Activated CD8-positive, alpha-beta memory T cell treated with anti-CD3 and anti-CD28 coated beads, Interleukin-2, amount 10 ng/mL, durations not matched to agents 7 days and 5 days (primary cell): ENCODE data around the gene ABLIM2. TPM values are rescaled to one million over a fixed set of nuclear protein-coding genes. Genes with fewer than 3 reads are reported as not detected.
A peak's percentile ranks its signal among the peaks of the same experiment; 100 is the strongest.

Source experiments
- ATAC-seq: fragments of 150-1000 bp; cut with Tn5 transposase; one replicate; pipeline ENCODE4 v1.10.0; 2021; ENCODE audit warnings: moderate library complexity
- CTCF ChIA-PET: fragments of 350-600 bp; sonication (Branson Sonifier 250); formaldehyde crosslinking; loops from one replicate; lab custom pipeline; 2021; ENCODE audit warnings: antibody characterized with exemption; lab: Charles Lee
- DNase-seq: peaks from one replicate; pipeline ENCODE4 v3.0.0-alpha.2; 2020
- H3K27ac Mint-ChIP-seq: one replicate; pipeline ENCODE4 v1.8.0; 2021; ENCODE audit warnings: mild to moderate bottlenecking, mixed read lengths
- H3K27me3 Mint-ChIP-seq: one replicate; pipeline ENCODE4 v1.8.0; 2021; ENCODE audit warnings: mixed read lengths
- H3K36me3 Mint-ChIP-seq: one replicate; pipeline ENCODE4 v1.8.0; 2021; ENCODE audit warnings: mild to moderate bottlenecking, mixed read lengths
- H3K4me1 Mint-ChIP-seq: one replicate; pipeline ENCODE4 v1.8.0; 2021; ENCODE audit warnings: mixed read lengths
- H3K4me3 Mint-ChIP-seq: one replicate; pipeline ENCODE4 v1.8.0; 2021; ENCODE audit warnings: mild to moderate bottlenecking, moderate library complexity, mixed read lengths
- H3K9me3 Mint-ChIP-seq: one replicate; pipeline ENCODE4 v1.8.0; 2022; ENCODE audit warnings: low read depth, mixed read lengths
- total RNA-seq, 2 experiments: library from RNA; stranded (reverse); gene quantifications; one replicate each; pipeline ENCODE4 v1.2.3, GENCODE V29; 2021

ABLIM2 gene
- total RNA-seq, 2 experiments from 2014 or later = 0.19 TPM; not detected in 1

DNA sequence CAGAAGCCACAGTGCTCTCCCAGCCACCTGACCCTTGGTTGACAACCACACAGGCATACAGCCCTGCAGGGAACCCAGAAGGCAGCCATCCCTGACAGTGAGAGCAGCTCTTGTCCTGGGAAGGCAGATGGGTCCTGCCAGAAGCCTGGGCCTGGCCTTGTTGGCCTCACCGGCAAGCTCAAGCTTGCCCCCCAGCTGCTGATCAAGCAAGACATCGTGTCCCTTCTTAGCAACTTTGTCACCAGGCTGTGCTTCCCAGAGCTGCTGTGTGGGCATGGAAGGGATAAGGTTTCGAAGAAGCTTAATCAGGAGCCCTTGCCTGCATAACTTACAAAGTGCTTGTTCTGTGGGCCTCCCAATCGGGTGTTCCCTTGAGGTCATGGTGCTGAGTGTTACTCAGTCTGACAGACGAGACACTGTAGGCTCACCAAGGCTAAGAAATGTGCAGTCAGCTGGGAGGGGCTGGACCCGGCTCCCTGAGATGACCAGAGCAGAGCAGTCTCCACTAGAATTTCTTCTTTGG is 6.8 kb upstream of the ABLIM2 start:
- peaks cover 2% of the 10 kb centered on the region for H3K4me1 Mint-ChIP-seq
- H3K36me3 Mint-ChIP-seq = no peaks in the 10 kb centered on the region
- DNase-seq (no peak), ATAC-seq (no peak)
- peaks cover 2% of the 10 kb centered on the region for H3K27me3 Mint-ChIP-seq
- H3K9me3 Mint-ChIP-seq = peaks cover 3% of the 10 kb centered on the region
- no peak overlapping the region for H3K27ac Mint-ChIP-seq
- H3K4me3 Mint-ChIP-seq = no peak overlapping the region
- CTCF ChIA-PET = no interaction called here

DNA sequence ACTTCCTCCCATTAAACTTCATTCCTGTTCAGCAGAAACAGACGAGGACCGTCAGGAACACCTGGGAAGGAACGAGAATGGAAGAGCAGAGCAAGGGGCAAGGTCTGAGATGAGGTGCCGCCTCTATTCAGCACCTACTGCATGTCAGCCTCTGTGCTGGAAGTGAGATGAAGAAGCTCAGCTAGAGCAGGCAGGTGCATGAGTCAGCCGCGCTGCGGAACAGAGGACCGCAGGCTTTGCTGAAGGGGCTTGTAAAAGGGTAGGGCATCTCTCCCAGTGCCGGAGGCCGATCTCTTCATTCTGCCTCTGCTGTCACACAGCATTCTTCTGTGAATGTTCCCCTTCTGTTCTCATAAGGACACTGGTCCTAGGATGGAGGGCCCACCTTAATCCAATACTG is 6.1 kb upstream of the ABLIM2 start:
- no peaks in the 10 kb centered on the region for H3K36me3 Mint-ChIP-seq
- peaks cover 4% of the 10 kb centered on the region for H3K4me1 Mint-ChIP-seq
- no peak overlapping the region for H3K27ac Mint-ChIP-seq
- ATAC-seq = no peak
- DNase-seq = no peak
- peaks cover 5% of the 10 kb centered on the region for H3K27me3 Mint-ChIP-seq
- H3K9me3 Mint-ChIP-seq = peaks cover 3% of the 10 kb centered on the region
- no peak overlapping the region for H3K4me3 Mint-ChIP-seq
- CTCF ChIA-PET = no interaction called here

DNA sequence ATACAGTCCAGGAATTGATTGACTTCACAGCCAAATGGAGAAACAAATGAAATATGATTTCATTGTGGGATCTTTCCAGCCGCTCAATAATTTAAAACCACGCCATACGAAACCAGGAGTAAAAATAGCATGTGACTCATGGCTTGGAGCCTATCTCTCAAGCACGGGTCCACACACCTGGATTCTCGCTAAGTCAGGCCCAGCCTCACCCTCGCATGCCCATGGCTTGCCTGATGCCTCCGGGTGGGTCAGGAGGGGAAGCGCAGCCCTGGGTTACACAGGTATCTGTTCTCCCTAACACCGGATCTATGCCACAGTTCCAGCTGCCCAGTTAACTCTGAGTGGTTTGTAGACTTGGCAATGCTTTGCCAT is 5.6 kb upstream of the ABLIM2 start:
- Mint-ChIP-seq H3K9me3 (peaks cover 3% of the 10 kb centered on the region), H3K4me1 (peaks cover 7% of the 10 kb centered on the region), H3K4me3 (no peak overlapping the region), H3K27ac (no peak overlapping the region), H3K27me3 (peaks cover 6% of the 10 kb centered on the region), H3K36me3 (no peaks in the 10 kb centered on the region)
- DNase-seq (no peak), ATAC-seq (no peak)
- CTCF ChIA-PET = interaction anchor here (1.6 kb wide), 1 partner anchor 13 kb away, joined by 3 read pairs; no protein-coding TSS in a partner anchor

DNA sequence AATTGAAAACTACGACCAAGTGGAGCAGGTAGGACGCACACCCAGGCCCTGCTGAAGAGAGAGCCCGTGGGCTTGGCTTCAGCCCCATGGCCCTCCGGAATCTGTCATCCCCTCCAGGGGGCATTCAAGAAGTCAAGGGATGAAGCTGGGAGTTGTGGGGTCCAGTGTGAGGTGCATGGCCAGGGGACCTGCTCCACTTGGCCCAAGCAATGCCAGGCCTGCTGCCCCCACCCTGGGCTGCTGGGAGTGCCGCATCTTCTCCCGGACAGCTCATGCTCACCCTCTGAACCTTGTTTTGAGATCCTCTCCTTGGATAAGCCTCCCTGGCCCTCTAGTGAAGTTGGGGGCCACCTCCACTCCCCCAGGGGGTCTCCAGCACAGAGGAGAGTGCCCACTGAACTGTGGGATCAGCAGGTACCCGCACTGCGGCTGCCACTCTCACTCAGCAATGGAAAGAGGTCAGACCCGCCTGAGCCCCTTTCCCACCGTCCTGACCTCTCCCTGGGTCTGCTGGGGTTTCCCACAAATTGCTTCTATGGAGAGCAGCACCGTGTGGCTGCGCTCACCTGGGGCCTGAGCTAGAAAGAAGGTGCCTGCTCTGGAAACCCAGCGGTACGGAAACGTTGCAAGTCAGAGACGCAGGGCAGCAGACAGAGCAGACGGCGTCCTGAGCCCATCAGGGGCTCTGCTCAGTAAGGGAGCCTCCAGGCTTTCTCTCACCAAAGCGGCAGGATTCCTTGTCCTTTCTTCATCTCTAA is 5.0 kb upstream of the ABLIM2 start:
- peaks cover 11% of the 10 kb centered on the region for H3K4me1 Mint-ChIP-seq
- no peak overlapping the region for H3K4me3 Mint-ChIP-seq
- DNase-seq (no peak), ATAC-seq (no peak)
- peaks cover 3% of the 10 kb centered on the region for H3K9me3 Mint-ChIP-seq
- H3K36me3 Mint-ChIP-seq = no peaks in the 10 kb centered on the region
- H3K27me3 Mint-ChIP-seq = peaks cover 9% of the 10 kb centered on the region
- H3K27ac Mint-ChIP-seq = no peak overlapping the region
- CTCF ChIA-PET = interaction anchor here (1.6 kb wide), 1 partner anchor 13 kb away, joined by 3 read pairs; no protein-coding TSS in a partner anchor

DNA sequence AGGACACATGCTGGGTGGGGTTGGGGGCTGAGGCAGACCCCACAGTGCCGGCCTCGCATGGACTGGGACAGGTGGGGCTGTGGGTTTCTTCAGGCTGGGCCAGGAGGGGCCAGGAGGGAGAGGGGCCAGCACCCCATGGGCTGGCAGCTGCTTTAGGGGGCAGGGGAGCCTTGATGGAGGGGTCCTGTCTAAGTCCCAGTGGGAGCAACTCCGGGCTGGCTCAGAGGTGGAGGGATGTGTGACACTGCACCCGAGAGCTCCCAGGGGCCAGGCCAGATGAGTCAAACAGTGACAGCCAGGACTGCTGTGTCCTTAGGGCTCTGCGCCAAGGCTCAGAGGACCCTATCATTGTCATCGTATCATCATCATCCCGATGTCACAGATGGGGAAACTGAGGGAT is 4.4 kb upstream of the ABLIM2 start:
- Mint-ChIP-seq H3K9me3 (no peaks in the 10 kb centered on the region), H3K27me3 (peaks cover 9% of the 10 kb centered on the region), H3K4me3 (no peak overlapping the region), H3K36me3 (no peaks in the 10 kb centered on the region), H3K27ac (no peak overlapping the region), H3K4me1 (peaks cover 11% of the 10 kb centered on the region)
- ATAC-seq = no peak
- CTCF ChIA-PET = interaction anchor here (1.6 kb wide), 1 partner anchor 14 kb away, joined by 3 read pairs; no protein-coding TSS in a partner anchor
- no peak for DNase-seq

DNA sequence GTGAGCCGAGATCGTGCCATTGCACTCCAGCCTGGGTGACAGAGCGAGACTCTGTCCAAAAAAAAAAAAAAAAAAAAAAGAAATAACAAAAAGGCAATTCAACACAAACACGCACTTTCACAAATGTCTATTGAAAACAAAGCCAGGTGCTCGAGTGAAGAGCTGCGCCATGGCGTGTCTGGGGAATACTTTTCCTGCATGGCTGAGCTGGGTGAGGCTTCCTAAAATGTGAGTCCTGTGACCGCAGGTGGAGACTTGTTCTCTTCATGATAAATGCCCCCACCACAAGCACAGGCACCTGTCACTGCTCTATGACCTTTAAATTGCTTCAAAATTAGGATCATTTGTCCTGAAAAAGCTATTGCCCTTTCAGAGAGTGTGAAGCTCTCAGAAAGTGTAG is 4.0 kb upstream of the ABLIM2 start:
- peaks cover 11% of the 10 kb centered on the region for H3K27me3 Mint-ChIP-seq
- no peaks in the 10 kb centered on the region for H3K9me3 Mint-ChIP-seq
- H3K4me3 Mint-ChIP-seq = no peak overlapping the region
- CTCF ChIA-PET = interaction anchor here (1.6 kb wide), 1 partner anchor 14 kb away, joined by 3 read pairs; no protein-coding TSS in a partner anchor
- DNase-seq (no peak), ATAC-seq (no peak)
- peaks cover 11% of the 10 kb centered on the region for H3K4me1 Mint-ChIP-seq
- no peak overlapping the region for H3K27ac Mint-ChIP-seq
- H3K36me3 Mint-ChIP-seq = no peaks in the 10 kb centered on the region

DNA sequence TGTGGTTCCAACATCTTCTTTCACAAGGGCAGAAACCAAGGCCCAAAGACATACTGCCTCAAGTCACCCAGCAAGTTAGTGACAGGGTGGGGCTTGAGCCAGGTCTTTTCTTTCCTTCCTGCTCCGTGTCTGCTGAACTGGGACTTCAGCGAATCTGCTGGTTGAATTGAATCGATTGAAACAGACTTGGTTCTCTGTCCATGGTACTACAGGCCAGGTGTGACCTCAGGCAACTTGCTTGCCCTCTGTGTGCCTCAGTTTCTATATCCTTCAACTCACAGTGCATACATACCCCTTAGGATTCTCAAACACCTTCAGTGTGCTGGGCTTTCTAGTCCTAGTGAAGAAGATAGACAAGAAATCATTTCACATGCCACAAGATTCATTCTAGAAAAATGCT is 2.0 kb upstream of the ABLIM2 start:
- Mint-ChIP-seq H3K27me3 (peaks cover 18% of the 10 kb centered on the region), H3K27ac (no peak overlapping the region), H3K9me3 (no peaks in the 10 kb centered on the region), H3K36me3 (no peaks in the 10 kb centered on the region), H3K4me3 (no peak overlapping the region), H3K4me1 (peaks cover 11% of the 10 kb centered on the region)
- CTCF ChIA-PET = no interaction called here
- DNase-seq = no peak
- no peak for ATAC-seq

DNA sequence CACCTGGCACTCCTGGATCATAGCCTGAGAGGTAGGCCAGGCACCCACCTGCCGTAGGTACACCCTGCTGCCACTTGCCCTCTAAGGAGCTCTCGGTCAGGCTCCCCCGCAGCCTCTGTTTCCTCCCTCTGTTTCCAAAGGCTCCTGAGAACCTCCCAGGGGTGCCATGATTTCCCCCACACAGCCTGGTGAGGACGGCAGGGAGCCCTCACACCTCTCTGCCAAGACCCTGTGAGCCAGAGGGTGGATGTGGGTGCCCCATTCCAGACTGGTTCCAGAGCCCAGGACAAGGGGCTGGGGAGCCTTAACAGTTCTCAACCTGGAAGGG is 1.6 kb upstream of the ABLIM2 start:
- Mint-ChIP-seq H3K36me3 (no peaks in the 10 kb centered on the region), H3K4me1 (peaks cover 11% of the 10 kb centered on the region), H3K4me3 (no peak overlapping the region), H3K9me3 (no peaks in the 10 kb centered on the region), H3K27ac (no peak overlapping the region), H3K27me3 (peaks cover 18% of the 10 kb centered on the region)
- CTCF ChIA-PET = interaction anchor here (1.5 kb wide), 1 partner anchor 356 kb away, joined by 4 read pairs; no protein-coding TSS in a partner anchor
- ATAC-seq (no peak), DNase-seq (no peak)

DNA sequence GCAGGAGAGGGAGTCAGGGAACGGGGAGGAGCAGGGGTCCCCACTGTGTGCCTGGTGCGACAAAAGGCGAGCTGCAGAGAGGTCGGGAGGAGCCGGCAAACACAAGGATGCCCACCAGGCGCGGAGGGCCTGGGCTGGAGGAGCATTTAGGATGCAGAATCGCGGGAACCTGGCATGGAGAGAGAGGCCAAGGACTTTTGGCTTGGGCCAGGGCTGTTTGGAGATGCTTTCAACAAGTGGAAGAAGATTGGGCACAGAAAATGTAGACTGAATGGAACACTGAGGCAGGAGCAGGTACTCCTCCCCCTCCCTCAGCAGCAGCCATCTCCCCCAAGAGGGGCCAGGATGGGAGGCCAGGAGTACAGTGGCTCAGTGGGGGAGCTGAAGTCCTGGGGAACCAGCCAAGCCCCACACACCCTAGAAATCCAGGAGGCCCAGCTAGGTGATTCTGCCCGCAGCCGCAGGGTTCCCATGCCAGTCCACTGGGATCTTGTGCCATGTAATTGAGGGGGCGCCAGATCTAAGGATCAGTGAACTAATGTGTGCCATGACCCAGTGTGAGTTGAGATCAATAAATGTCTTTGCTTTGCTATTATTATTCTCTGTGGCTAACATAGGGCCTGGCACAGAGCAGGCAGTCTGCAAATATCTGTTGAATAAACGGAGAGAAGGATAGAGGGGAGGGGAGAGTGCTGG is 1.1 kb upstream of the ABLIM2 start:
- H3K4me1 Mint-ChIP-seq = peaks cover 11% of the 10 kb centered on the region
- DNase-seq = no peak

DNA sequence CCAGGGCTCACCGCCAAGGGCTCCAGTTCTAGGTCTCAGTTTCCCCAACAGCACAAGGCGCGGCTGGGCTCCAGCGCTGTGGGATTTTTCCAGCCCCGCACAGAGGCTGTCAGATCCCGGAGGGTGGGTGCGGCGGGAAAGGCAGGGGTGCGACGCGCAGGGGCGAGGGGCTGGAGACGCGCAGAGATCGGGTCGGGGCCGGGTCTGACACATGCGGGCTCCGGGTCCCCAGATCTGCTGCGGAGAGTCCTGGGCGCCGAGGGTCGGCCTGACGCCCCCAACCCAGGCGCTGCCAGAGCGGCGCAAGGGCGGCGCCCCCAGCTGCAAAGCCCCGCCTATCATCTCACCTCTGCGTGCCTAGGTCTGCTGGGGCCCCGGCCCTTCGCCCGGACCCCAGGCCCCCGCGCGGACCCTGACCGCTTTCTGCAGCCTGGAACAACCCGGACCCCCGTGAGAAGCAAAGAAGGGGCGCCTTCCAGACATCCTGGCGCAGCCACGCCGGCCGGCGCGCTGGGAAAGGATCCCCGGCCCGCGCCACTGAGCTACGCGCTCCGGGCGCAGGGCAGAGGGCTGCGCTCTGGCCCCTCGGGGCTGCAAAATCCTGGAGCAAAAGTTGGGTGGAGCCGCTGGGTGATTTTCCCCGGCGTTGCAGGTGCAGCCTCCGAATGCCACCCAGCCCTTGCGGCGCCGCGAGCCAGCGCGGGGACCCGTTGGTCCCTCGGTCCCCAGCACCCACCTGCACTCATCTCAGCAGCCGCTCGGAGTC is 486 bp downstream of the ABLIM2 start:
- DNase-seq (no peak), ATAC-seq (peak; percentile 0)
- Mint-ChIP-seq H3K27me3 (peaks cover 18% of the 10 kb centered on the region), H3K27ac (no peak overlapping the region), H3K4me1 (peaks cover 11% of the 10 kb centered on the region), H3K9me3 (no peaks in the 10 kb centered on the region), H3K4me3 (peak overlapping the region; percentile 51), H3K36me3 (no peaks in the 10 kb centered on the region)
- CTCF ChIA-PET = interaction anchor here (1.0 to 1.5 kb wide), 3 partner anchors 19 to 270 kb away, joined by 3 to 7 read pairs (median 3); no protein-coding TSS in a partner anchor

More for the DNA sequence above, 1.1 kb upstream of the ABLIM2 start:
- no peak overlapping the region for H3K27ac Mint-ChIP-seq
- CTCF ChIA-PET = interaction anchor here (1.5 kb wide), 2 partner anchors 17 to 355 kb away, joined by 4 to 7 read pairs; no protein-coding TSS in a partner anchor
- H3K4me3 Mint-ChIP-seq = peak overlapping the region; percentile 89
- H3K9me3 Mint-ChIP-seq = no peaks in the 10 kb centered on the region
- no peaks in the 10 kb centered on the region for H3K36me3 Mint-ChIP-seq
- H3K27me3 Mint-ChIP-seq = peaks cover 18% of the 10 kb centered on the region
- no peak for ATAC-seq

DNA sequence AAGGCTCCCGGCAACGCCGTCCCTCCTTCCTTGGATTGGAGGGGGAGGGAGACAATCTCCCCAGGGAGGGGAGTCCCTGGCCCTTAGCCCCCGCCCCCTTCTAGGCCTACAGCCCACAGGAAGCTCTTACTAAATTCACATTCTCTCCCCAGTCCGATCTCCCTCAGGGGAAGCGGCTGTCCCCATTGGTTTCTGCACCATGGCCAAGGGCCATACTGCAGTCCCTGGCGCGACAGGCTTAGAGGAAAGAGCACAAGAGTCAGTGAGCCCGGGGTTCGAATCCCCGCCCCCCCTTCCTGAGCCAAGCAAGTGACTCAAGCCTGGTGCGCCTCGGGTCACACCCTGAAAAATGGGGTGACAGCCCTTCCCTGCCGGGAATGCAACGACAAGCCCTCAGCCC is 1.1 kb downstream of the ABLIM2 start:
- DNase-seq = no peak
- Mint-ChIP-seq H3K36me3 (no peaks in the 10 kb centered on the region), H3K4me3 (no peak overlapping the region), H3K27ac (no peak overlapping the region), H3K27me3 (peaks cover 18% of the 10 kb centered on the region), H3K4me1 (peaks cover 11% of the 10 kb centered on the region), H3K9me3 (no peaks in the 10 kb centered on the region)
- CTCF ChIA-PET = interaction anchor here (1.2 kb wide), 1 partner anchor 85 kb away, joined by 3 read pairs; no protein-coding TSS in a partner anchor
- ATAC-seq = no peak

DNA sequence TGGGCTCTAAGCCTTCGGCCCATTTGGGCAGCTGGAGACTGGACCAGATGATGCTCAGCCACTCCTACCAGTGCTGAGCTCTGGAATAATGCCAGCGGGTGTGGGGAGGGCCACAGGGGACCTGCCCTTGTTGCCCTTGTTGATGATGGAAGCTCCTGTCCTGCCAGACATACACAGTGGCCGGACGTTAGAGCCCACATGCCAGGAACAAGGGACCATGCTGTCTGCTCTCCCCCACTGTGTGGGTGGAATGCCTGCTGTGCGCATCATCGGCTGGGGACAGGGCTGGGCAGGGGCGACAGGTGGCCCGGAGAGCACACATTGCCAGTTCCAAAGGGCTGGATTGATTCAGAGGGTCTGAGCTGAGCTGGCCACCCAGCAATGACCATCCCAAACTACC is 2.0 kb downstream of the ABLIM2 start:
- Mint-ChIP-seq H3K36me3 (no peaks in the 10 kb centered on the region), H3K4me1 (peaks cover 11% of the 10 kb centered on the region), H3K9me3 (no peaks in the 10 kb centered on the region), H3K27me3 (peaks cover 18% of the 10 kb centered on the region), H3K27ac (no peak overlapping the region), H3K4me3 (no peak overlapping the region)
- CTCF ChIA-PET = interaction anchor here (1.4 kb wide), 1 partner anchor 354 kb away, joined by 3 read pairs; no protein-coding TSS in a partner anchor
- no peak for ATAC-seq
- DNase-seq = no peak
